Omental fat pad (tissue), 4 donors: ENCODE results near the gene DNAJB8. TPM values are rescaled to one million over a fixed set of nuclear protein-coding genes. Genes with fewer than 3 reads are reported as not detected.

Experiments used
- ATAC-seq: fragments of 150-250 bp; one replicate; pipeline ENCODE4 v1.9.1; 2016; ENCODE audit warnings: mild to moderate bottlenecking, moderate library complexity; ENCODE audit not compliant: low FRiP score
- DNase-seq: peaks from one replicate; pipeline ENCODE4 v3.0.0-alpha.2; 2019; ENCODE audit warnings: low spot score
- CTCF ChIP-seq, 3 donors: fragments of 450-650 bp; IDR thresholded peaks; one replicate each; pipeline ENCODE4 v1.5.1; 2016 to 2017; ENCODE audit warnings: antibody characterized with exemption in 3 of 3, mild to moderate bottlenecking in 3 of 3, moderate library complexity in 2 of 3
- total RNA-seq, 4 donors: library from RNA; depleted of rRNA; stranded (reverse); fragments of >200 nt; gene quantifications; one replicate each; pipeline ENCODE4 v1.1.0, GENCODE V29; 2016

Gene DNAJB8
- total RNA-seq, 4 donors from 2014 or later, result not detected

DNA sequence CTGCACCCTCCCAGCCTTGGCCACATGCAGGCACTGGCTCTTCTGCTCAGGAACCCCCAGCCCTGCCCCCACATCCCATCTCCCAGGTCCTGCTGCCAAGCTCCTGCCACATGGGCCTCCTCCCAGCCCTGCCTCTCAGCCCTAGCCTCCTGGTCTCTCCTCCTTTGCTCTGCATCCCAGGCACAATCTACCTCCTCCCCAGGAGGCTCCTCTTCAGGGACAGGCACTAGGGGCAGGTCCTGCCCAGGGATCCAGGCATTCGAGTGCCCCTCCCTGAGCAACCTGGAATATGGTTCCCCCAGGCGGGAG, 12.4 kb downstream of the DNAJB8 start:
- no peak for TF ChIP-seq CTCF (IDR thresholded peaks at IDR 0.05)
- DNase-seq, result no peak
- no peak for ATAC-seq

- TF ChIP-seq CTCF (IDR thresholded peaks at IDR 0.05), result no peak
- no peak for ATAC-seq
Measured at GRCh38 chr3:128453501-128454309, 13.0 kb downstream of the DNAJB8 start.

DNA sequence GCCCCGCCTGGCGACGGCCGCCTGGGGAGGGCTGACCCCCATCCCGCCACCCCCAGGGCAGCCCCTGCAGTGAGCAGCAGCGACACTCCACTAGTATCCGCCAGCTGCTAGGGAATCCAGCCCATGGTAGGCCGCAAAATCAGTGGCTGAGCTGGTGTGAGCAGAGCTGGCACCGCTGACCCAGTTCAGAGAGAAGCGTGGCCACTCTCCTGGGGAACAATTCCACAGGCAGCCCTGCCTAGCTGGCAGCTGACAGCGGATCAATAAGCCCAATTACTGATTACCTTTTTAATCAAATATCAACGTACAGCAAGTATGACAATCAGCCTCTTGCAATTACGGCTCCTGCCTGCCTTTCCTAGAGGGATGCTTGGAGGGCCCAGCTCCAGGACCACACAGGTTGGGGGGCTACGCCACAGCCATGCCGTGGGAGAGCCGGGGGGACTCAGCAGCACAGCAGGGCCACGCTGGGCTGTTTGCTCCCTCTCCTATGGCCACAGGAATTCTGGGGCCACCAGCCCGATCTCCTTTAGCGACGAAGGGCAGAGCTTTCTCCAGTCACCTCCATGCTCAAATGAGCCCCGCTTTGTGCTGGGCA, 13.9 kb downstream of the DNAJB8 start:
- DNase-seq, result no peak
- TF ChIP-seq CTCF (IDR thresholded peaks at IDR 0.05), result no peak
- ATAC-seq, result no peak

More at GRCh38 chr3:128453501-128454309, 13.0 kb downstream of the DNAJB8 start:
- no peak for DNase-seq

DNA sequence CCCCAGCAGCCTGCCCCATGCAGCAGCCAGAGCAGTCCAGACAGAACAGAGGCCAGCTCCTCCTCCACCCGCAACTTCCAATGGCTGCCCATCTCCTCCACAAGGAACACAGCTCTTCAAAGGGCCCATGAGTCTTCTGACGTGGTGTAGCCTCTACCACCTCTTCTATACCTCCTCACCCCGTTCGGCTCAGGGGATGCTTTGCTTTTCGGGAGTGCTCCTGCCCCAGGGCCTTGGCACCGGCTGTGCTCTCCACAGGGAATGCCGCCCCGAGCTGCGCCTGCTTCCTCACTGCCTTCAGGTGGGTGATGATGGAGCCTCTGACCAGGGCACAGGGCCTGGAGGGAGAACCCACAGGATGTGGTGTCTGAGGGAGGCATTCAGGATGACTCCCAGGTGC, 14.6 kb downstream of the DNAJB8 start:
- ATAC-seq (no peak), DNase-seq (no peak)
- TF ChIP-seq CTCF (IDR thresholded peaks at IDR 0.05), result no peak

DNA sequence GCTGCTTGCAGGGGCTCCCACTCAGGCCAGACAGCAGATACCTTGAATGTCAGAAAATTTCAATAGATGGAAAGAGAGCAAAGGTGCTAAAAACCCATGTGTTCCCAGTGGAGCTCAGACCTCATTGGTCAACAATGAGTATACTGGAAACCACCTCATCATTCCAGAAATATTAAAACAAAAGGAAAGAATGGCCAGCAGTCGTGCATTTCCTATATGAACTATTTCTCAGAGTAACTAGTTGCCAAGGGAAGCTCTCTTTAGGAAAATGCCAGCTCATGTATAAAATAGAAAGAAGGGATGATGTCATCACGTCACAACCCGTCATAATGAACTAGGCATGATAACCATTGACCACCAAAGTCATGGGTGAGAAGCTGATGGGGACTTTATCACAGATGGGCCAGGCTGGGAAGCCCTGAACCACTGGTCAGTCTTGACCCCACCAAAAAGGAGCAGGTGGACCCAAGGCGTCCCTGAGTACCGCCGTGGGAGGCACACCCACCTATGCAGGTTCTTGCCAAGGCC, 17.5 kb downstream of the DNAJB8 start:
- TF ChIP-seq CTCF (IDR thresholded peaks at IDR 0.05), result no peak
- DNase-seq (no peak), ATAC-seq (no peak)

- TF ChIP-seq CTCF (IDR thresholded peaks at IDR 0.05), result no peak
- ATAC-seq, result no peak
- no peak for DNase-seq
Measured at GRCh38 chr3:128448491-128448890, 18.2 kb downstream of the DNAJB8 start.

DNA sequence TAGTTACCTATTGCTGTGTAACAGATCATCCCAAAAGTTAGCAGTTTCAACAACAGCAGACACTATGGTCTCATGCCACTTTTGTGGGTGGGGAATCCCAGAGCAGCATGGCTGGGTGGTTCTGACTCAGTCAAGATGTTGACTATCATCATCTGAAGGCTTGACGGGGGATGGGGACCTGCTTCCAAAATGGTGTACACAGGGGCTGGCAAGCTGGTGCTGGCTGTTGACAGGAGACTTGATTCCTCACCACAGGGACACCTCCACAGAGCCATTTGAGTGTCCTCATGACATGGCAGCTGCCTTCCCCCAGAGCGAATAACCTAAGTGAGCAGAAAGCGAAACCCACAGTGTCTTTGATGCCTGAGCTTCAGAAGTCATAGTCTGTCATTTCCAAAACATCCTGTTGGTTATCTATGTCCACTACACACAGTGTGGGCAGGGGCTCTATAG, 19.1 kb downstream of the DNAJB8 start:
- ATAC-seq (no peak), DNase-seq (no peak)
- no peak for TF ChIP-seq CTCF (IDR thresholded peaks at IDR 0.05)
